ENCODE measurements around the gene ZFPM1.

The ZFPM1 gene

DNA sequence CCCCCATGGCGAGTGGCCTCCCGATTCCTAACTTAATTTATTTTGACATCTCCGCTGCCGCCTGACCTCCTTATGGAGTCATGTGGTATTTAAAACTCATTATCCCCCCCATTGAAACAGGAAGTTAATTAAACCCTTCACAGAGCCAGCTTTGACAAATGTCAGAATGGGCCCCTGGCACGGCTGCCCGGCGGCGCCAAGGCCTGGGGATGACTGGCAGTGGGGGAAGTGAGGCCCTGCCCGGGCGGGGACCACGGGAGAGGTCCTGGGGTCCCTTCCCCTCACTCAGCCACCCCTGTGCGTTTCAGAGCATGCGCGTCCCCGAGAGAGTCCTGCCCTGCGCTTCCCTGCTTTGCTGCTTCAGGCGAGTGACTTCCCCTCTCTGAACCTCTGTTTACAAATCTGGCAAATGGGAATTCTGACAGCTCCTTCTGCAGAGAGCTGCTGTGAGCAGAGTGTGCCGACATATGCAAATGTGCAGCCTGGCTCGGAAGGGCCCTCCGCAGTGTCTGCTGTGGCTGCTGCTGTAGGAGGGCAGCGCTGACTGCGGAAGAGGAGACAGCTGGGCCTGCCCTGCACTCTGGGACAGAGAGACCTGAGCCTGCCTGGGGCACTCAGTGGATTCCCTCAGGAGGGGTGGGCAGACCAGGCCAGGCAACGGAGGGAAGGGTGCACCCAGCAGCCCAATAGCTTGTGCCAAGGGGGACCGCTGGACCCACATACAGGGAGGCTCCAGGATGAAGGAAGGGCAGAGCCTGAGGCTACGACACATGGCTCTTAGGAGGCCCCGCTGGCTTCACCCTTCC is 4.4 kb upstream of the ZFPM1 start:
- no peak for DNase-seq (ENCODE audit: low read depth)

DNA sequence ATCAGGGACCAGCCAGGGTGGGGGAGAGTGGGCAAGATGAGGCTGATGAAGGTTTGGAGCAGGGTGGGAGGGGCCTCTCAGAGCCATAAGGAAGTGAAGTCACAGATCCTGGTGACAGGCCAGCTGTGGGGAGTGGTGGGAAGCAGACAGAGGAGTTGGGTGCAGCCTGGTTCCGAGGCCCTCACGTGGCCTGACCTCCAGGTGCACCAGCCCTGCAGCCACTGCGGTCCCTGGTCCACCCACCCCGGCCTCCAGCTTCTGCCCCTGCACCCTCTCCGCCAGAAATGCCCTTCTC is 3.9 kb upstream of the ZFPM1 start:
- DNase-seq (ENCODE audit: low read depth) = no peak

DNA sequence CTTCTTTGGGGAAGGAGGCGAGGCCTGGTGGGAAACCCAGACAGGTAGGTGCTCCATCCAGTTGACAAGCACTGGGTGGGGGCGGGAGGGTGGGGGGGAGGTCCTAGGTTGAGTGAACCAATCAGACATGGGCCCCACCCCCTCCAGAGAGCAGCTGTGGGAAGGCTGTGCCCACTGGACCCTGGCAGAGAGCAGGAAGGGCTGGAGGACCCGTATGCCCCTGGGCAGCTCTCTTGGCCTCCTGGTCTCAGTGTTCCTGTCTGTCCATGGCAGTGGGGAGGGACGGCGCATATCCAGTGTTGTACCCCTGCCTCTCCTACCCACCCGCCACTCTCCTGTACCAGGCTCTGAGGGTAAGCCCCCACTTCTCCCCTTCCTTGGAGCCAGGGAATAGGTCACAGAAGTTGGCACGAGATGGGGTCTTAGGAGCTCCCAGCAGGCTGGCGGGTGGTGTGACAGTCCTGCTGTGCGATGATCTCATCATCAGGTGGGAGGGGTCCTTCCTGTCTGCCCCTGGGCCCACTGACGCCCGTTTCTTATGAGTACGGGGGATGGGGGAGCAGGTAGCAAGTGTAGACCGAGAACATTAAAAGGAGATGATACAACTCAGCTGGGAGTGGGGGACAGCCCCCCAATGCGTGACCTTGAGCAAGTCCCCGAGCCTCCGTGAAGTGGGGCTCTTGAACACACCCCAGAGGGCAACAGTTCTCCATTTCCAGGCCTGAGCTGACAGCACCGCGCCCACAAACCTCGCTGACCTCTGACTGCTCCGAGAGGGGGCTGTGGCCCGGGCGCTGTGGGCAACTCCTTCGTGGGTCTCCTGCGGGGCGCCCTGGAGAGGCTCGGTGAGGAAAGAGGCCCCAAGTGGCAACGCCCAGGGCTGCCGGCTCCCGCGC is 1.2 kb upstream of the ZFPM1 start:
- DNase-seq (ENCODE audit: low read depth) = no peak

GRCh38 chr16:88452482-88453216 is 431 bp upstream of the ZFPM1 start:
- peak; percentile 98 for DNase-seq (ENCODE audit: low read depth)

- no peak for DNase-seq (ENCODE audit: low read depth)
These were observed 787 bp downstream of the ZFPM1 start for GRCh38 chr16:88453611-88454522.

DNA sequence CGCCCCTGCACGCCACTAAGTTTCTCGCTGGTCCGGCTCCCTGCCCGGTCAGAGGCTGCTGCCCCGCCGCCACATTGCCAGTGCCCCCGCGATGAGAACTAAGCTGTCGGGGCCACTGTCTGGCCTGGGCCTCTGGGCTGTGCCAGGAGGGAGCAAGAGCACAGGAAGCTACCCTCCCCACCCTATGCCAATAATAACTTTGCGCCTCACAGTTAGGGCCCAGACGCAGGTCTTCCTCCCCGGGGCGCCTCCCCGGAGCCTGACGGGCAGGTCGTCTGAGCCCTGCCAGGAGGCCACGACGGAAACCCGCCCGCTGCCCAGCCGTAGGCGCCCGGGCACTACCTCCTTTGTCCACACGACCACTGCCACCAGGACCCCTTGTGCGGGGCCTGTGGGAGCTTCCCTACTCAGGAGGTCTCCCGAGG is 1.5 kb downstream of the ZFPM1 start:
- no peak for DNase-seq (ENCODE audit: low read depth)

DNA sequence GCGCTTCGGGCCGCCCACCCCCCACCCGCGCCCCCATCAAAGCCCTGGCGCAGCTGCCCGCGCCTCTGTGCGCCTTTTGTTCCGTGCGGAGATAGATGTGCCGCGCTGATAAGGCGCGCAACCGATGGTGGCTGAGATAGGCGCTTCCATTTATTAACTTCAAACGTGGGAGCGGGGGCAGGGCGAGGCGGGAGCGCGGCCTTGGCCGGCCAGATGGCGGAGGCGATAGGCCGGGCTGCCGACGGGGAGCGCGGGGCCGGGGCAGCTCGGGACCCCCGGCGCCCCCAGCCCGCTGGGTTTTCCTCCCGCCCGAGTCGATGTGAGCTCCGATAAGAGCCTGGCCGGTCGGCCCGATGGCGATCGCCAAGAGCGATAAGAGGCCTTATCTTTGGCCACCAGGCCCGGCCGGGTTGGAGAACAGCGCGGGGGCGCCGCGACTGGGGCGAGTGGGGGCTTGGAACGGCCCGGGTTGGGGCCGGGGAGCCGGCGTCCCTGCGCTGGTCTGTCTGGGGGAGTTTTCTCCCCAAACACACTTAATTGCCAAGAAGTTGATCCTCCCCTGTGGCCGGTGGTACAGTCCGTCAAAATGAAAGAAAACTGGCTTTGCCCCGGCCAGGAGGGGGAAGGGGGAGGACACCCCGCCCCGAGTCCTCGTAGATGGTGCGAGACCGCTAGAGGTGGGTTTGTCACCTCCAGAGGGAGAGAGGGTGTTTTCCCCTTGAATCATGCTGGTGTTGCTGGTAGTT is 2.7 kb downstream of the ZFPM1 start:
- DNase-seq (ENCODE audit: low read depth) = peak; percentile 66

GRCh38 chr16:88456356-88457292 is 3.5 kb downstream of the ZFPM1 start:
- DNase-seq (ENCODE audit: low read depth) = peak; percentile 78

GRCh38 chr16:88458039-88458772 is 5.1 kb downstream of the ZFPM1 start:
- no peak for DNase-seq (ENCODE audit: low read depth)

DNA sequence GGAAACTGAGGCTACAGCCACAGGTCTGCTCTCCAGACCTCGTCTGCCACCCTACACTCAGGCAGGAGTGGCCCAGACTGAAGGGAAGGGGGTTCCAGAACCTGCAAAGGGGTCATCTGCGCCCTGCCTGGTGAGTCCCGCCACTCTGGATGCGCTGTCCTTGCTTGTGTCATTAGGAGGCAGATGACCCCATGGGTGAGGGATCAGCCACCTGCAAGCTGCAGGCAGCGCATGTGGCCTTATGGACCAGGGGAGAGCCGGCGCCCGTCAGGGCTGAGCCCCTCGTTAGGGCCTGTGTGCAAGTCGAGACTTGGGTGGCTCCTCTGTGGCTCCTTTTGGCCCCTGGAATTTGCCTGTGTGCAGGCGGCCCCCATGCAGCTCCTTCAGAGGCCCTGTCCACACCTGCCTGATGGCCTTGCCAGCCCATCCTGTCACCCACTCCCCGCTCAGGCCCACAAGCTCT is 5.7 kb downstream of the ZFPM1 start:
- DNase-seq (ENCODE audit: low read depth) = no peak

GRCh38 chr16:88459366-88460073 is 6.4 kb downstream of the ZFPM1 start:
- DNase-seq (ENCODE audit: low read depth) = no peak

DNA sequence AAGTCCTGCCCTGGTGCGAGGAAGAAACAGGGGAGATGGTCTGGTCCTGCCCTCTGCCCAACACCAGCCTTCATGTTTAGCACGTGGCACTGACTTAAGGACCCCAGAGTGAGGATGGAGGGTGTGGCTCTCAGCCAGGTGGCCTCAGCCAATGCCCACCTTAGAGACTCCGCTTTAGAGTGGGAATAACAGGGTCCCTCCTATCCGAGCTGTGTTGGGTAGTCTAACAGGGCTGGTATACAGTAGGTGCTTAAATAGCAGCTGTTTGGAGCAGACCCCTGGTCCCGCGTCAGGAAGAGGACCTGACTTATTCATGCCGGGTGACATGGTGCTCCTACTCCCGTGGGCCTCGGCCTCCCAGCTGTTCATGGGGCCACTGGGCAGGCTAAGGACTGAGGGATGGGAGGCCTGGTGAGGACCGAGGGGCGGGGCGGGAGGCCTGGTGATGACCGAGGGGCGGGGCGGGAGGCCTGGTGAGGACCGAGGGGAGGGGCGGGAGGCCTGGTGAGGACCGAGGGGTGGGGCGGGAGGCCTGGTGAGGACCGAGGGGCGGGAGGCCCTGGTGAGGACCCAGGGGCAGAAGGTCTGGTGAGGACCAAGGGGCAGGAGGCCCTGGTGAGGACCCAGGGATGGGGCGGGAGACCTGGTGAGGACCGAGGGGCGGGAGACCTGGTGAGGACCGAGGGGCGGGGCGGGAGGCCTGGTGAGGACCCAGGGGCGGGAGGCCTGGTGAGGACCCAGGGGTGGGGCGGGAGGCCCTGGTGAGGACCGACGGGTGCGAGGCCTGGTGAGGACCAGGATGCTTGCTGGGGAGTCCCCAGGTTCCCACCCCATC is 7.6 kb downstream of the ZFPM1 start:
- DNase-seq (ENCODE audit: low read depth) = no peak

DNA sequence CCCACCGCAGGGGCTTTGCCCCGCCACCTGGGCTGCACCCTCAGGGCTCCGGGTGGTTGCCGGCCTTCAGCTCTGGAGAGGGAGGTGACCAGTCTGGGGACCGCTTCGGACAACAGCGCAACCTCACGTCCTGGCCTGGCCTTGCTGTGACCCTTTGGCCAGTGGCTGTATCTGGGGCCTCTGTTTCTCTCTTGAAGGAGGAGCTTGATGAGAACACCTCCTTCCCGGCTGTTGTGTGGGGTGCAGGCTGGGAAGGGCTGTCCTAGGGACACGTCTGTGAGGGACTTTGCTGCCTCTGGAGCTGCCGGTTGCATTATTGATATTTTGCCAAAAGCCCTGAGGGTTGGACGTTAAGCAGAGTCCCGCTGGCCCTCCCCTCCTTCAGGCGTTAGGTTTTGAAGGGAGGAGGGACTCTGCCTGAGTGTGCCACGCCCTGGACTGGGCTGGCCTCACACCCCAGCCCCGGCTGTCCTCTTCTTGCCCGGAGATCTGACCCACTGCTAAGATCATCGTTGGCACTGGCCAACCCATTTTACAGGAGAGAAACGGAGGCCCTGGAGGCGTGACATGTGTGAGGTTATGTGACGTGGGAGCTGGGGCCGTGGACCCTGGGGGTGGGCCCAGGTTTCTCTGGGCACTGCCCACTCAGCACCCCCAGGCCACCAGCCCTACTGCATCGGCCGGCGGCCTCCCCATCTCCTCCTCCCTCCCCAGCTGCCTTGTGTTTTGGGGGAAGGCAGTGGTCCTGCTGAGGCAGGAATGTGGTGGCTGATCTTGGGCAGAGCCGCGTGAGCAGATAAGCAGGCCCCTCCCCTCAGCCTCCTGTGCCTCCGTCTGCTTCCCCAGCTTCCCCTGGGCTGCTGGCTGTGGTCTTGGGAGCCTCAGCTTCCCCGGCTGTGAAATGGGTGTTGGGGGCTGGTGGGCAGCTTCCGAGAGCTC is 8.5 kb downstream of the ZFPM1 start:
- DNase-seq (ENCODE audit: low read depth) = no peak

- no peak for DNase-seq (ENCODE audit: low read depth)
These were observed 9.3 kb downstream of the ZFPM1 start for GRCh38 chr16:88462396-88462795.

GRCh38 chr16:88463411-88463810 is 10.3 kb downstream of the ZFPM1 start:
- no peak for DNase-seq (ENCODE audit: low read depth)
